ENCODE data around the gene HSD17B2. TPM values are rescaled to one million over a fixed set of nuclear protein-coding genes. Genes with fewer than 3 reads are reported as not detected.

Gene HSD17B2
- total RNA-seq, 1 experiment from 2014 or later = not detected

DNA sequence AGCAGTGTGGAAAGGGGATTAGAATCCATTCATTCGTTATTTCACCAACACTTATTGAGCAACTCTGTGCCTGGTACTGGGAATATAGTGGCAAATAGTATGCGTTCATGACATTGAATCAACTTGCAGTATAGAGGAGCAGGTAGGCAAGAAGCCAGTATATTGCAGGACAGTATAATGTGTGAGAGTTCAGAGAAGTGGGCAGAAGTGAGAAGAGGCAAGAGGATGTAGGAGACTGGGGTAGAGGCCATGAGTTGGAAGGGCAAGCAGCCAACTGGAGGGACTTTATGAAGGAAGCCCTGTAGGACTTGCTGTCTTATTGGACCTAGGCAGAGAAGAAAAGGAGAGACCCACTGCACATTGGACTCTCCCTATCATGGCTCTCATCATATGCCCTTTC lies 12.3 kb downstream of the HSD17B2 start (continued):
- TF ChIP-seq, protein P1, sequence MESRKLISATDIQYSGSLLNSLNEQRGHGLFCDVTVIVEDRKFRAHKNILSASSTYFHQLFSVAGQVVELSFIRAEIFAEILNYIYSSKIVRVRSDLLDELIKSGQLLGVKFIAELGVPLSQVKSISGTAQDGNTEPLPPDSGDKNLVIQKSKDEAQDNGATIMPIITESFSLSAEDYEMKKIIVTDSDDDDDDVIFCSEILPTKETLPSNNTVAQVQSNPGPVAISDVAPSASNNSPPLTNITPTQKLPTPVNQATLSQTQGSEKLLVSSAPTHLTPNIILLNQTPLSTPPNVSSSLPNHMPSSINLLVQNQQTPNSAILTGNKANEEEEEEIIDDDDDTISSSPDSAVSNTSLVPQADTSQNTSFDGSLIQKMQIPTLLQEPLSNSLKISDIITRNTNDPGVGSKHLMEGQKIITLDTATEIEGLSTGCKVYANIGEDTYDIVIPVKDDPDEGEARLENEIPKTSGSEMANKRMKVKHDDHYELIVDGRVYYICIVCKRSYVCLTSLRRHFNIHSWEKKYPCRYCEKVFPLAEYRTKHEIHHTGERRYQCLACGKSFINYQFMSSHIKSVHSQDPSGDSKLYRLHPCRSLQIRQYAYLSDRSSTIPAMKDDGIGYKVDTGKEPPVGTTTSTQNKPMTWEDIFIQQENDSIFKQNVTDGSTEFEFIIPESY (IDR thresholded peaks at IDR 0.05; ENCODE audit: extremely low read depth, insufficient replicate concordance, low read length) = no peak

DNA sequence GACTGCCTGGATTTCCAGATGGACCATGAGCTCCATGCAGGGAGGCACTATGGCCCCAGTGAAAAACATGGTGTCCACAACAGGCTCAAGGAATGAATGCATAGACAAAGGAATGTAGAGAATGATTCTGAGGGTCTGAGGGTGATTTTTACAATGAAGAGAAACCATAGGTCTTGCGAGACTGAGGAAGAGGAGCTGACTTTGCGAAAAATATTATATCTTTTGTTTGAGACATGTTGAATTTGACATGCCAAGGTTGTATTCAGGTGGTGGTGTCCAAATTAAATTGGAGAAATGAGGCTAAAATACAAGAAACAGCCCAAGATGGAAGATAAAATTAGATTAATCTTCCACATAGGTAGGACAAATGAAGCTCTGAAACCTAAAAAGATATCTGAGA lies 12.7 kb downstream of the HSD17B2 start:
- H3K4me1 ChIP-seq (ENCODE audit: control insufficient read depth in 1 of 2, insufficient read depth in 2 of 2, low read length in 2 of 2) = no peaks in the 10 kb centered on the region
- TF ChIP-seq EZH2phosphoT487 (IDR thresholded peaks at IDR 0.05; ENCODE audit: borderline replicate concordance) (no peak), TCF7L2 (IDR thresholded peaks at IDR 0.05; ENCODE audit: borderline replicate concordance, extremely low read depth, insufficient read depth, insufficient read length) (no peak), EZH2 (IDR thresholded peaks at IDR 0.05) (no peak), POLR2A (IDR thresholded peaks at IDR 0.05; ENCODE audit: borderline replicate concordance, extremely low read depth, insufficient read depth, insufficient read length) (no peak), CEBPB (IDR thresholded peaks at IDR 0.05; ENCODE audit: low read depth) (no peak), RAD21 (IDR thresholded peaks at IDR 0.05; ENCODE audit: low read depth) (no peak), EGR1 (IDR thresholded peaks at IDR 0.05; ENCODE audit: low read depth) (no peak), SRF (IDR thresholded peaks at IDR 0.05; ENCODE audit: low read depth) (no peak), ZFX (IDR thresholded peaks at IDR 0.05) (no peak), SIN3A (IDR thresholded peaks at IDR 0.05; ENCODE audit: low read depth) (no peak), YY1 (IDR thresholded peaks at IDR 0.05; ENCODE audit: extremely low read depth, insufficient replicate concordance, low read depth, low read length) (no peak), ELF1 (IDR thresholded peaks at IDR 0.05; ENCODE audit: borderline replicate concordance, low read depth) (no peak), CBX3 (IDR thresholded peaks at IDR 0.05; ENCODE audit: low read depth) (no peak), POLR2AphosphoS5 (IDR thresholded peaks at IDR 0.05; ENCODE audit: low read depth, low read length) (no peak), JUND (IDR thresholded peaks at IDR 0.05) (no peak)
- TF ChIP-seq, protein P2, sequence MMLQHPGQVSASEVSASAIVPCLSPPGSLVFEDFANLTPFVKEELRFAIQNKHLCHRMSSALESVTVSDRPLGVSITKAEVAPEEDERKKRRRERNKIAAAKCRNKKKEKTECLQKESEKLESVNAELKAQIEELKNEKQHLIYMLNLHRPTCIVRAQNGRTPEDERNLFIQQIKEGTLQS (IDR thresholded peaks at IDR 0.05) = no peak
- TF ChIP-seq, protein P3, sequence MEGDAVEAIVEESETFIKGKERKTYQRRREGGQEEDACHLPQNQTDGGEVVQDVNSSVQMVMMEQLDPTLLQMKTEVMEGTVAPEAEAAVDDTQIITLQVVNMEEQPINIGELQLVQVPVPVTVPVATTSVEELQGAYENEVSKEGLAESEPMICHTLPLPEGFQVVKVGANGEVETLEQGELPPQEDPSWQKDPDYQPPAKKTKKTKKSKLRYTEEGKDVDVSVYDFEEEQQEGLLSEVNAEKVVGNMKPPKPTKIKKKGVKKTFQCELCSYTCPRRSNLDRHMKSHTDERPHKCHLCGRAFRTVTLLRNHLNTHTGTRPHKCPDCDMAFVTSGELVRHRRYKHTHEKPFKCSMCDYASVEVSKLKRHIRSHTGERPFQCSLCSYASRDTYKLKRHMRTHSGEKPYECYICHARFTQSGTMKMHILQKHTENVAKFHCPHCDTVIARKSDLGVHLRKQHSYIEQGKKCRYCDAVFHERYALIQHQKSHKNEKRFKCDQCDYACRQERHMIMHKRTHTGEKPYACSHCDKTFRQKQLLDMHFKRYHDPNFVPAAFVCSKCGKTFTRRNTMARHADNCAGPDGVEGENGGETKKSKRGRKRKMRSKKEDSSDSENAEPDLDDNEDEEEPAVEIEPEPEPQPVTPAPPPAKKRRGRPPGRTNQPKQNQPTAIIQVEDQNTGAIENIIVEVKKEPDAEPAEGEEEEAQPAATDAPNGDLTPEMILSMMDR (IDR thresholded peaks at IDR 0.05 in 2 of 3, conservative IDR thresholded peaks at IDR 0.05 in 1 of 3; ENCODE audit: borderline replicate concordance in 1 of 3, insufficient read depth in 1 of 3, low read depth in 2 of 3, low read length in 2 of 3) = no peak
- TF ChIP-seq, protein P1 (IDR thresholded peaks at IDR 0.05; ENCODE audit: extremely low read depth, insufficient replicate concordance, low read length) = no peak
- TF ChIP-seq, protein P4, sequence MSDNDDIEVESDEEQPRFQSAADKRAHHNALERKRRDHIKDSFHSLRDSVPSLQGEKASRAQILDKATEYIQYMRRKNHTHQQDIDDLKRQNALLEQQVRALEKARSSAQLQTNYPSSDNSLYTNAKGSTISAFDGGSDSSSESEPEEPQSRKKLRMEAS (IDR thresholded peaks at IDR 0.05) = no peak
- no peak overlapping the region for H3K9ac ChIP-seq (ENCODE audit: low read length)
- H3K4me3 ChIP-seq (replicated peaks in 1 of 2; ENCODE audit: low read depth in 1 of 2, low read length in 2 of 2) = no peak overlapping the region
- H3K4me2 ChIP-seq (ENCODE audit: low read length) = no peak overlapping the region
- H3K9me3 ChIP-seq (ENCODE audit: control insufficient read depth in 1 of 2, insufficient read depth in 1 of 2, low read depth in 1 of 2, low read length in 2 of 2) = no peaks in the 10 kb centered on the region
- H3K79me2 ChIP-seq (ENCODE audit: insufficient read depth, low read length) = no peaks in the 10 kb centered on the region
- H2AFZ ChIP-seq (ENCODE audit: low read depth, low read length, poor library complexity, severe bottlenecking) = no peak overlapping the region
- RAD21 ChIA-PET (ENCODE audit: low non-redundant PET in 1 of 2, low total read pairs in 2 of 2, uncharacterized antibody in 2 of 2, unreplicated experiment in 2 of 2) = no interaction called here
- DNase-seq (ENCODE audit: low read depth, low spot score) (no peak), ATAC-seq (no peak)
- H3K9me2 ChIP-seq (ENCODE audit: insufficient read depth) = no peaks in the 10 kb centered on the region
- no peaks in the 10 kb centered on the region for H3K36me3 ChIP-seq (ENCODE audit: control insufficient read depth in 1 of 2, insufficient read depth in 2 of 2, low read length in 2 of 2)
- CTCF ChIA-PET = interaction anchor here (1.3 kb wide), 1 partner anchor 14 kb away, joined by 5 read pairs; no protein-coding TSS in a partner anchor
- intact Hi-C loops (cut with micrococcal nuclease) = no loop called here
- H3K27me3 ChIP-seq (ENCODE audit: insufficient read depth, low read length) = peaks cover 70% of the 10 kb centered on the region
- no peaks in the 10 kb centered on the region for H4K20me1 ChIP-seq (ENCODE audit: insufficient read depth)
- no TSS peak for BruUV-seq (replicated peaks)
- H3K27ac ChIP-seq (ENCODE audit: low read depth, low read length) = no peak overlapping the region
- POLR2A ChIA-PET = no interaction called here
